ENCODE measurements around the gene TNFAIP2.

- TF ChIP-seq EZH2 (IDR thresholded peaks at IDR 0.05; ENCODE audit: low read depth, unreplicated experiment) (no peak), EZH2phosphoT487 (IDR thresholded peaks at IDR 0.05; ENCODE audit: unreplicated experiment) (no peak), CTCF (conservative IDR thresholded peaks at IDR 0.05; ENCODE audit: low read depth in 2 of 2) (no peak), STAT1 (IDR thresholded peaks at IDR 0.05; ENCODE audit: unreplicated experiment) (no peak), POLR2AphosphoS5 (IDR thresholded peaks at IDR 0.05; ENCODE audit: low read depth) (no peak), JUNB (IDR thresholded peaks at IDR 0.05; ENCODE audit: unreplicated experiment) (no peak), ETS1 (IDR thresholded peaks at IDR 0.05) (no peak)
- TF ChIP-seq, protein P1, sequence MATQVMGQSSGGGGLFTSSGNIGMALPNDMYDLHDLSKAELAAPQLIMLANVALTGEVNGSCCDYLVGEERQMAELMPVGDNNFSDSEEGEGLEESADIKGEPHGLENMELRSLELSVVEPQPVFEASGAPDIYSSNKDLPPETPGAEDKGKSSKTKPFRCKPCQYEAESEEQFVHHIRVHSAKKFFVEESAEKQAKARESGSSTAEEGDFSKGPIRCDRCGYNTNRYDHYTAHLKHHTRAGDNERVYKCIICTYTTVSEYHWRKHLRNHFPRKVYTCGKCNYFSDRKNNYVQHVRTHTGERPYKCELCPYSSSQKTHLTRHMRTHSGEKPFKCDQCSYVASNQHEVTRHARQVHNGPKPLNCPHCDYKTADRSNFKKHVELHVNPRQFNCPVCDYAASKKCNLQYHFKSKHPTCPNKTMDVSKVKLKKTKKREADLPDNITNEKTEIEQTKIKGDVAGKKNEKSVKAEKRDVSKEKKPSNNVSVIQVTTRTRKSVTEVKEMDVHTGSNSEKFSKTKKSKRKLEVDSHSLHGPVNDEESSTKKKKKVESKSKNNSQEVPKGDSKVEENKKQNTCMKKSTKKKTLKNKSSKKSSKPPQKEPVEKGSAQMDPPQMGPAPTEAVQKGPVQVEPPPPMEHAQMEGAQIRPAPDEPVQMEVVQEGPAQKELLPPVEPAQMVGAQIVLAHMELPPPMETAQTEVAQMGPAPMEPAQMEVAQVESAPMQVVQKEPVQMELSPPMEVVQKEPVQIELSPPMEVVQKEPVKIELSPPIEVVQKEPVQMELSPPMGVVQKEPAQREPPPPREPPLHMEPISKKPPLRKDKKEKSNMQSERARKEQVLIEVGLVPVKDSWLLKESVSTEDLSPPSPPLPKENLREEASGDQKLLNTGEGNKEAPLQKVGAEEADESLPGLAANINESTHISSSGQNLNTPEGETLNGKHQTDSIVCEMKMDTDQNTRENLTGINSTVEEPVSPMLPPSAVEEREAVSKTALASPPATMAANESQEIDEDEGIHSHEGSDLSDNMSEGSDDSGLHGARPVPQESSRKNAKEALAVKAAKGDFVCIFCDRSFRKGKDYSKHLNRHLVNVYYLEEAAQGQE (IDR thresholded peaks at IDR 0.05; ENCODE audit: unreplicated experiment): no peak
Measured at GRCh38 chr14:103134405-103134804, 11.1 kb downstream of the TNFAIP2 start.

Data from GM23338 (cell line).